WI38 (cell line): ENCODE data around the gene PPP1R12A.

Experiments
- H3K4me3 ChIP-seq: 2 replicates; pipeline ENCODE4 v1.5.1; 2011; ENCODE audit warnings: low read depth, mild to moderate bottlenecking, control low read depth, low read length
- CTCF ChIP-seq: IDR thresholded peaks from 2 replicates; pipeline ENCODE4 v1.5.1; 2012; ENCODE audit warnings: low read depth, mild to moderate bottlenecking, control low read depth, low read length

PPP1R12A gene

DNA sequence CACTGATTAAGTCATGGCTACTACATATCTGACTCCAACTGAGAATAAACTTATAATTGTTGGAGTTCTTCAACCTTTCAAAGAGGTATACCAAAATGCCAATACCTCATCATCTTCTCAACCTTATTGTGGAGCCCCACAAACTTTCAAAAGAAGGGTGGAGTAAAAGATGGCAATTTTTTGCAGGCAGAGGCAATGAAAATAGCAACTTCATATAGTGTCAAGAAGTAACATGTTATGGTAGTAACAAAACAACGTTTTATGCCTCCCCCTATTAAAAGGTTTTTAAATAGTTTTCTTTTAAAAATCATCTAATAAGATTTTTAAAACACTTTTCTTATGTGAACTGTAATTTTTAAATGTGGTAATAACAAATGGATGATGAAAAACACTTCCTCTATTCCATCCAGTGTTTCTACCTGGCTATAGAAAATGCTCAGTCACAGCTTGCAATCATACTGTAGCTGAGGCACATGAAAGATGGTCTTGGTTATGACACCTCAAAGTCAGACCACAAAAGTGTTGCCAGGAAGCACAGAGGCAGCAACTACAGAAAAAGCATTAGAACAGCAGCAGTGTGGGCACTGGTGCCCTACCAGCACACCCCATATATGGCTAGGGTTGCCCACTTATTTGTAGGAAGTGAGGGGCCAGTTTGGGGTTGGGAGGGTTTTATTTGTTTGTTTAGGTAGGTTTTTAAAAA lies 7.0 kb downstream of the PPP1R12A start:
- TF ChIP-seq CTCF = no peak
- no peak overlapping the region for H3K4me3 ChIP-seq

DNA sequence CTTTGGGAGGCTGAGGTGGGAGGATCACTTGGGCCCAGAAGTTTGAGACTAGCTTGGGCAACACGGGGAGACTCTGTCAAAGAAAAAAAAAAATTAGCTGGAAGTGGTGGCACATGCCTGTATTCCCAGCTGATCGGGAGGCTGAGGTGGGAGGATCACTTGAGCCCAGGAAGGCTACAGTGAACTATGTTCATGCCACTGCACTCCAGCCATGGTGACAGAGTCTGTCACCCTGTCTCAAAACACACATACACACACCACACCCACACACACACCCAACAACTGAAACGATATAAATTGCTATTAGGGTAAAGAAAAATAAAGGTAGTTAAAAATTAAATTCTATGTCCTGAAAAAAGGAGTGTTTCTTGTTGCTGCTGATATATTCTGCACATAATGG lies 7.9 kb downstream of the PPP1R12A start:
- H3K4me3 ChIP-seq = no peak overlapping the region
- no peak for TF ChIP-seq CTCF

GRCh38 chr12:79925492-79925891 lies 9.4 kb downstream of the PPP1R12A start:
- no peak for TF ChIP-seq CTCF
- no peak overlapping the region for H3K4me3 ChIP-seq

- no peak overlapping the region for H3K4me3 ChIP-seq
- TF ChIP-seq CTCF = no peak
Observed at GRCh38 chr12:79921786-79922185, 13.1 kb downstream of the PPP1R12A start.

DNA sequence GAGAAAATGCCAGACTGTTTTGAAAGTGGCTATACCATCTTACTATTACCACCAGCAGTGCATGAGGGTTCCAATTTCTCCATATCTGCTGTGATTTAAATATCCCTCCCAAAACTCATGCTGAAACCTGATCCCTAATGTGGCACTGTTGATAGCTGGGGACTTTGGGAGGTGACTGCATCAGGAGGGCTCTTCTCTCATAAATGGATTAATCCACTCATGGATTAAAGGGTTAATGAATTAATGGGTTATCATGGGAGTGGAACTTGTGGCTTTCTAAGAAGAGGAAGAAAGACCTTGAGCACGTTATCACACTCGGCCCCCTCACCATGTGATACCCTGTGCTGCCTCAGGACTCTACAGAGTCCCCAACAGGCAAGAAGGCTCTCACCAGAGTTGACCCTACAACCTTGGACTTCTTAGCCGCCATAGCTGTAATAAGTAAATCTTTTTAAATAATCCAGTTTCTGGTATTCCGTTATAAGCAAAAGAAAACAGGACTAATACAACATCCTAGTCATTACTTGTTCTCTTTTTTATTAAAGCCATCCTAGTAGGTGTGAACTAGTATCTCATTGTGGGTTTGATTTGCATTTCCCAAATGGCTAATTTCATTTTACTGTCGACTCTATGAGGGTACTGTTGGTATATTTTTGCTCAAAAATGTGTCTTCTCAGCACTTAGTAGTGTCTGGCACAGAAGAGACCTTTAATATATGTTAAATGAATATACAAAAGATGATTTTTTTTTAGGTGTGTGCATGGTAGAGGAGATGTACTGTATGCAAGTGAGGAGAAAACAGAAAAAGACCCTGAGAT lies 14.3 kb downstream of the PPP1R12A start:
- no peak for TF ChIP-seq CTCF
- H3K4me3 ChIP-seq = no peak overlapping the region

DNA sequence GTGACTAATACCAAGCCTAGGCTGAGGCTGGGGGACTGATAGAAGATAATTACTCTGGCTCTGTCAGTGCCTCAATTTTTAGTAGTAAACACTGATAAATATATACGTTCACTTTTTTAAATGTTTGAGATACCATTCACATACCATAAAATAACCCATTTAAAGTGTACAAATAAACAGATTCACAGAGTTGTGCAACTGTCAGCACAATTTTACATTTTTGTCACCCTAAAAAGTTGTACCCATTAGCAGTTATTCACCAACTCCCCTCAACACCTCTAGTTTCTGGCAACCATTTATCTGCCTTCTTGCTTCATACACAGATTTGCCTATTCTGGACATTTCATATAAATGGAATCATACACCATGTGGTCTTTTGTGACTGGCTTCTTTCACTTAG lies 15.1 kb downstream of the PPP1R12A start:
- no peak overlapping the region for H3K4me3 ChIP-seq
- no peak for TF ChIP-seq CTCF

- no peak for TF ChIP-seq CTCF
- H3K4me3 ChIP-seq = no peak overlapping the region
Observed at GRCh38 chr12:79916826-79917225, 18.1 kb downstream of the PPP1R12A start.
